GM11168 (cell line): ENCODE measurements around the gene PARN.
"Not testable (repeated sequence)": the region's sequence is repeated elsewhere in the genome, so short reads cannot be mapped to it uniquely, and the experiment has no call there.

ENCODE experiments used
- in situ Hi-C: fragments of 300-500 bp; cut with MboI; formaldehyde crosslinking; loops from one replicate; pipeline ENCODE4 v1.12.0; 2022; ENCODE audit warnings: low sequenced_read_pairs; ENCODE audit not compliant: unreplicated experiment

The PARN gene

GRCh38 chr16:14580926-14581325 lies 49.1 kb downstream of the PARN start:
- in situ Hi-C loops: not testable (repeated sequence)

- in situ Hi-C loops: no loop called here
These were observed 50.8 kb downstream of the PARN start for GRCh38 chr16:14579266-14579665.

- in situ Hi-C loops: no loop called here
These were observed 53.5 kb downstream of the PARN start for GRCh38 chr16:14576532-14576931.

GRCh38 chr16:14576069-14576468 lies 54.0 kb downstream of the PARN start:
- in situ Hi-C loops: no loop called here

GRCh38 chr16:14574698-14575415 lies 55.2 kb downstream of the PARN start:
- in situ Hi-C loops: not testable (repeated sequence)

GRCh38 chr16:14572535-14572934 lies 57.5 kb downstream of the PARN start:
- in situ Hi-C loops: no loop called here

GRCh38 chr16:14569213-14569612 lies 60.8 kb downstream of the PARN start:
- in situ Hi-C loops: no loop called here

GRCh38 chr16:14566599-14566998 lies 63.5 kb downstream of the PARN start:
- in situ Hi-C loops: no loop called here

GRCh38 chr16:14565688-14566025 lies 64.4 kb downstream of the PARN start:
- in situ Hi-C loops: no loop called here

GRCh38 chr16:14564861-14565687 lies 65.0 kb downstream of the PARN start:
- in situ Hi-C loops: no loop called here

- in situ Hi-C loops: no loop called here
These were observed 65.7 kb downstream of the PARN start for GRCh38 chr16:14564323-14564722.

GRCh38 chr16:14562691-14563491 lies 67.2 kb downstream of the PARN start:
- in situ Hi-C loops: no loop called here

- in situ Hi-C loops: no loop called here
These were observed 69.5 kb downstream of the PARN start for GRCh38 chr16:14560523-14560922.

GRCh38 chr16:14559809-14560241 lies 70.2 kb downstream of the PARN start:
- in situ Hi-C loops: no loop called here

- in situ Hi-C loops: no loop called here
These were observed 76.6 kb downstream of the PARN start for GRCh38 chr16:14553447-14553846.

- in situ Hi-C loops: no loop called here
These were observed 80.3 kb downstream of the PARN start for GRCh38 chr16:14549789-14550153.

- in situ Hi-C loops: no loop called here
These were observed 80.9 kb downstream of the PARN start for GRCh38 chr16:14548933-14549788.

- in situ Hi-C loops: no loop called here
These were observed 84.6 kb downstream of the PARN start for GRCh38 chr16:14545346-14545884.

- in situ Hi-C loops: not testable (repeated sequence)
These were observed 85.2 kb downstream of the PARN start for GRCh38 chr16:14544846-14545245.

GRCh38 chr16:14539631-14540030 lies 90.4 kb downstream of the PARN start:
- in situ Hi-C loops: no loop called here
